HepG2 (cell line): Measurements from ENCODE around the gene UBE2H. TPM values are rescaled to one million over a fixed set of nuclear protein-coding genes. Genes with fewer than 3 reads are reported as not detected.

ENCODE experiments used
- ATAC-seq: fragments of 200-7000 bp; cut with Tn5 transposase; 3 replicates; pipeline ENCODE4 v1.9.1; 2020; ENCODE audit warnings: mild to moderate bottlenecking, moderate library complexity
- BruUV-seq: library from RNA; stranded (reverse); fragments of 400-500 nt; replicated peaks from 2 replicates; lab custom pipeline; 2021; lab: Mats Ljungman, UMichigan
- CTCF ChIA-PET: fragments of 300-600 bp; formaldehyde crosslinking; extraction: SDS; loops from one replicate; lab custom pipeline; 2021; ENCODE audit warnings: low total read pairs, inconsistent platforms, low intra/inter-chr PET ratio; lab: Yijun Ruan, JAX
- POLR2A ChIA-PET: fragments of 350-600 bp; sonication (Branson Sonifier 250); formaldehyde crosslinking; loops from one replicate; lab custom pipeline; 2020; ENCODE audit warnings: antibody characterized with exemption, inconsistent platforms; lab: Yijun Ruan, JAX
- DNase-seq: peaks from one replicate; pipeline ENCODE4 v3.0.0-alpha.2; 2015; ENCODE audit warnings: low spot score
- FAIRE-seq: peaks from 3 replicates; lab custom pipeline; 2011; peaks lifted over from hg19 to GRCh38; lab: Jason Lieb, UNC
- H2AFZ ChIP-seq: one replicate; pipeline ENCODE4 v1.6.1; 2011; ENCODE audit warnings: low read length, inconsistent platforms
- H3K27ac ChIP-seq: fragments of 300-600 bp; 3 replicates; pipeline ENCODE4 v1.8.0; 2011; ENCODE audit warnings: mixed run types, mild to moderate bottlenecking, mixed read lengths, low read length, inconsistent platforms; ENCODE audit not compliant: insufficient read depth; ENCODE audit errors: extremely low read length
- H3K27me3 ChIP-seq, 2 experiments: fragments of 200-600 bp in 1 of 2; 2 replicates in 1 of 2; 3 replicates in 1 of 2; pipeline versions ENCODE4 v1.6.0 to v1.8.0; 2011; ENCODE audit warnings: low read length in 2 of 2, mild to moderate bottlenecking in 2 of 2, moderate library complexity in 2 of 2, inconsistent platforms in 1 of 2; ENCODE audit not compliant: insufficient read depth in 2 of 2, control insufficient read depth in 1 of 2
- H3K36me3 ChIP-seq, 2 experiments: fragments of 200-600 bp in 1 of 2; replicated peaks in 1 of 2; 2 replicates in 1 of 2; 3 replicates in 1 of 2; pipeline versions ENCODE4 v1.5.1 to v1.8.0; 2011; ENCODE audit warnings: low read length in 2 of 2, inconsistent platforms in 1 of 2; ENCODE audit not compliant: insufficient read depth in 2 of 2, control insufficient read depth in 1 of 2
- H3K4me1 ChIP-seq: 2 replicates; pipeline ENCODE4 v1.5.1; 2012; ENCODE audit warnings: low read length, inconsistent platforms; ENCODE audit not compliant: insufficient read depth
- H3K4me2 ChIP-seq: 2 replicates; pipeline ENCODE4 v1.6.0; 2011; ENCODE audit warnings: low read depth, low read length, inconsistent platforms
- H3K4me3 ChIP-seq, 3 experiments: fragments of 200-600 bp in 1 of 3; sonication (generic), shearing (Covaris generic) in 1 of 3; replicated peaks in 1 of 3; 2 replicates each; pipeline ENCODE4 v1.5.1; 2011 to 2016; ENCODE audit warnings: low read length in 3 of 3, inconsistent platforms in 2 of 3, low read depth in 2 of 3, mild to moderate bottlenecking in 2 of 3, control low read depth in 1 of 3, mixed read lengths in 1 of 3; ENCODE audit not compliant: insufficient read depth in 1 of 3
- H3K79me2 ChIP-seq: one replicate; pipeline ENCODE4 v1.6.1; 2011; ENCODE audit warnings: low read length, inconsistent platforms; ENCODE audit not compliant: insufficient read depth
- H3K9ac ChIP-seq: 2 replicates; pipeline ENCODE4 v1.6.0; 2011; ENCODE audit warnings: mild to moderate bottlenecking, low read depth, low read length, inconsistent platforms; ENCODE audit not compliant: insufficient read depth
- H3K9me3 ChIP-seq: 2 replicates; pipeline ENCODE4 v1.5.1; 2012; ENCODE audit warnings: mild to moderate bottlenecking, low read length
- H4K20me1 ChIP-seq: 2 replicates; pipeline ENCODE4 v1.6.0; 2011; ENCODE audit warnings: inconsistent platforms, mild to moderate bottlenecking, low read length, moderate library complexity; ENCODE audit not compliant: insufficient read depth
- ADNP ChIP-seq: sonication (generic); formaldehyde crosslinking; IDR thresholded peaks from 2 replicates; pipeline ENCODE4 v1.4.0; 2020; ENCODE audit warnings: missing genetic modification reagents
- ATF1 ChIP-seq: IDR thresholded peaks from 2 replicates; pipeline ENCODE4 v1.6.1; 2016; ENCODE audit warnings: mild to moderate bottlenecking, control low read depth
- DR1 ChIP-seq: sonication (generic); formaldehyde crosslinking; IDR thresholded peaks from 2 replicates; pipeline ENCODE4 v1.8.0; 2021; ENCODE audit warnings: mild to moderate bottlenecking, missing genetic modification reagents, inconsistent platforms
- FOSL2 ChIP-seq: sonication (generic); formaldehyde crosslinking; IDR thresholded peaks from 2 replicates; pipeline ENCODE4 v1.4.0; 2020; ENCODE audit warnings: missing genetic modification reagents
- FOXK1 ChIP-seq: sonication (generic); formaldehyde crosslinking; IDR thresholded peaks from 2 replicates; pipeline ENCODE4 v1.4.0; 2020; ENCODE audit warnings: low read depth, missing genetic modification reagents, borderline replicate concordance
- GLI4 ChIP-seq: sonication (generic); formaldehyde crosslinking; IDR thresholded peaks from 2 replicates; pipeline ENCODE4 v1.5.1; 2020; ENCODE audit warnings: missing genetic modification reagents, mild to moderate bottlenecking, moderate library complexity, borderline replicate concordance
- HDAC2 ChIP-seq: sonication (generic); formaldehyde crosslinking; IDR thresholded peaks from 2 replicates; pipeline ENCODE4 v1.4.0; 2020; ENCODE audit warnings: missing genetic modification reagents
- KAT8 ChIP-seq: IDR thresholded peaks from 2 replicates; pipeline ENCODE4 v1.6.1; 2016; ENCODE audit warnings: missing genetic modification reagents, missing compliant biosample characterization
- KLF16 ChIP-seq, 2 experiments: sonication (generic) in 1 of 2; formaldehyde crosslinking in 1 of 2; IDR thresholded peaks; 2 replicates each; pipeline versions ENCODE4 v1.6.1 to v1.8.0; 2016 to 2023; ENCODE audit warnings: missing genetic modification reagents in 2 of 2, missing compliant biosample characterization in 1 of 2
- MYNN ChIP-seq: sonication (generic); formaldehyde crosslinking; IDR thresholded peaks from 2 replicates; pipeline ENCODE4 v1.4.0; 2020; ENCODE audit warnings: mild to moderate bottlenecking, low read depth, missing genetic modification reagents
- ZMYM4 ChIP-seq: sonication (generic); formaldehyde crosslinking; IDR thresholded peaks from 2 replicates; pipeline ENCODE4 v1.8.1; 2023; ENCODE audit warnings: mild to moderate bottlenecking, missing genetic modification reagents
- ZNF101 ChIP-seq: sonication (generic); formaldehyde crosslinking; IDR thresholded peaks from 2 replicates; pipeline ENCODE4 v1.4.0; 2020; ENCODE audit warnings: mild to moderate bottlenecking, low read depth, missing genetic modification reagents, borderline replicate concordance
- ZNF256 ChIP-seq: sonication (generic); formaldehyde crosslinking; conservative IDR thresholded peaks from 2 replicates; pipeline ENCODE4 v1.4.0; 2020; ENCODE audit warnings: missing genetic modification reagents
- ZNF263 ChIP-seq: sonication (generic); formaldehyde crosslinking; IDR thresholded peaks from 2 replicates; pipeline ENCODE4 v1.4.0; 2020; ENCODE audit warnings: missing genetic modification reagents
- ZNF776 ChIP-seq: sonication (generic); formaldehyde crosslinking; IDR thresholded peaks from 2 replicates; pipeline ENCODE4 v1.4.0; 2020; ENCODE audit warnings: mild to moderate bottlenecking, missing genetic modification reagents
- WGBS: methylation state at CpG from one replicate; pipeline ENCODE4 v1.1.6; 2017; ENCODE audit warnings: low lambda C conversion rate; 5-methylcytosine and 5-hydroxymethylcytosine counted together
- in situ Hi-C: cut with HindIII; loops from 2 replicates; pipeline ENCODE4 v1.10.0; 2017; ENCODE audit warnings: low pct_unique_long_range_greater_than_20kb; ENCODE audit not compliant: extremely low pct_ligation_motif_present
- intact Hi-C: fragments of 100-400 bp; cut with micrococcal nuclease; formaldehyde crosslinking; loops from one replicate; pipeline ENCODE4 v1.10.0; 2022; ENCODE audit not compliant: unreplicated experiment
- polyA plus RNA-seq, 8 experiments: library from polyadenylated mRNA; depleted of rRNA in 3 of 8; stranded (reverse) in 7 of 8; unstranded in 1 of 8; fragments of >200 nt; fragmentation: Illumina TruSeq in 4 of 8; extraction: Trizol in 4 of 8; gene quantifications; 2 replicates each; pipeline versions ENCODE4 v1.2.1 to v1.2.3, GENCODE V29; 2011 to 2016; ENCODE audit warnings: low read depth in 4 of 8, missing spikeins in 1 of 8, mixed read lengths in 1 of 8; ENCODE audit not compliant: insufficient read depth in 1 of 8
- total RNA-seq, 5 experiments: library from RNA; depleted of rRNA; stranded (reverse); fragments of >200 nt; fragmentation: Illumina TruSeq; extraction: Trizol; gene quantifications; 2 replicates each; pipeline ENCODE4 v1.2.3, GENCODE V29; 2016; ENCODE audit warnings: low read depth in 1 of 5
- TF ChIP-seq, protein P1 (sequence below): IDR thresholded peaks from 2 replicates; pipeline ENCODE4 v1.6.1; 2016; ENCODE audit warnings: low read depth, borderline replicate concordance
- TF ChIP-seq, protein P2 (sequence below): sonication (generic); formaldehyde crosslinking; IDR thresholded peaks from 2 replicates; pipeline ENCODE4 v1.4.0; 2020; ENCODE audit warnings: missing genetic modification reagents, borderline replicate concordance
- TF ChIP-seq, protein P3 (sequence below): sonication (generic); formaldehyde crosslinking; IDR thresholded peaks from 2 replicates; pipeline ENCODE4 v1.4.0; 2020; ENCODE audit warnings: missing genetic modification reagents
- TF ChIP-seq, protein P4 (sequence below): sonication (generic); formaldehyde crosslinking; IDR thresholded peaks from 2 replicates; pipeline ENCODE4 v1.5.0; 2020; ENCODE audit warnings: mild to moderate bottlenecking, missing genetic modification reagents

The UBE2H gene
- total and polyA plus RNA-seq, 2 of the 13 experiments (the other 11 are each of a cell fraction or from before 2014, with no cell fraction given), result 15.5 to 40.1 TPM

DNA sequence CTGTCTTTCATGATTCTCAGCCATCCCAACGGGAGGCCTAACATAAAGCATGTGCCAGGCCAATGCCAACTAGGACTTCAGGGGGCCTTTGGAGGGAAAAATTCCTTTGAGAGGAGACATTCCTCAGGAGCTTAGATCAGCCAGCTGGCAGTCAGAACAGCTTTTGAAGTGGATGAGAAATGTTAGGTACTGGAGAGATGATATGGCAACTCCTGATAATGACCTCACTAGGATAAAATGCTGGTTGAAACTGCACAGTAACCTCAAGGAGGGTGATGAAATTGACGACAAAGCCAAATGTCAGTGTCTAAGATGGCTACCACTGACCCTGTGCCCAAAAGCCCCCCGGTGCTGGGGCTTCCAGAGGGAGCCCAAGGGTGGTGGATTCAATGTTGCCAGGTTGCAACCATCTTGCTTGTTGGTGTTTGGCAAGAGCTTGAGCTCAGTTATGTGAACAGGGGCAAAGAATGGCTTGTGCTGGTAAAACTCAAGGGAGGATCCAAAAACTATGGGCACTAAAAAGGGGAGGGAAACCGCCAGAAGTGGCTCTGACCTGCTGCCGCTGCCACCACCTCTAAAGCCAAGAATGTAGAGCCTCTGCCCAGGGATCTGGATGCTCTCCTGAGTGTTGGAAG, 121.2 kb downstream of the UBE2H start:
- no peak for ATAC-seq
- Histone ChIP-seq H3K79me2 (no peaks in the 10 kb centered on the region), H3K4me3 (no peak overlapping the region), H3K9me3 (no peaks in the 10 kb centered on the region), H4K20me1 (no peaks in the 10 kb centered on the region), H3K27me3 (no peaks in the 10 kb centered on the region), H2AFZ (no peak overlapping the region), H3K4me2 (no peak overlapping the region), H3K27ac (no peak overlapping the region), H3K9ac (no peak overlapping the region), H3K4me1 (peaks cover 13% of the 10 kb centered on the region), H3K36me3 (peaks cover 6 to 22% of the 10 kb centered on the region in 2 experiments; a peak in 4 of 5 replicates)
- in situ Hi-C loops, result loop anchor here (5.0 kb wide), 1 partner anchor 176 kb away; no protein-coding TSS in a partner anchor
- 74% methylated on average over 4 of the region's 5 CpGs for WGBS
- no TSS peak for BruUV-seq
- FAIRE-seq, result no peak
- TF ChIP-seq GLI4 (CRISPR knock-in tag) (no peak), ZNF776 (no peak), DR1 (CRISPR knock-in tag) (no peak), MYNN (no peak), KLF16 (CRISPR knock-in tag; IDR thresholded peaks at IDR 0.05) (no peak), ZMYM4 (no peak), KAT8 (no peak), FOSL2 (CRISPR knock-in tag) (no peak), FOXK1 (no peak), ZNF263 (CRISPR knock-in tag) (no peak), ATF1 (CRISPR knock-in tag) (no peak), ADNP (CRISPR knock-in tag) (no peak), ZNF101 (CRISPR knock-in tag) (no peak), HDAC2 (CRISPR knock-in tag) (no peak), ZNF256 (CRISPR knock-in tag) (no peak)
- TF ChIP-seq, protein P1, sequence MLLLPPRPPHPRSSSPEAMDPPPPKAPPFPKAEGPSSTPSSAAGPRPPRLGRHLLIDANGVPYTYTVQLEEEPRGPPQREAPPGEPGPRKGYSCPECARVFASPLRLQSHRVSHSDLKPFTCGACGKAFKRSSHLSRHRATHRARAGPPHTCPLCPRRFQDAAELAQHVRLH (CRISPR knock-in tag), result no peak
- TF ChIP-seq, protein P2, sequence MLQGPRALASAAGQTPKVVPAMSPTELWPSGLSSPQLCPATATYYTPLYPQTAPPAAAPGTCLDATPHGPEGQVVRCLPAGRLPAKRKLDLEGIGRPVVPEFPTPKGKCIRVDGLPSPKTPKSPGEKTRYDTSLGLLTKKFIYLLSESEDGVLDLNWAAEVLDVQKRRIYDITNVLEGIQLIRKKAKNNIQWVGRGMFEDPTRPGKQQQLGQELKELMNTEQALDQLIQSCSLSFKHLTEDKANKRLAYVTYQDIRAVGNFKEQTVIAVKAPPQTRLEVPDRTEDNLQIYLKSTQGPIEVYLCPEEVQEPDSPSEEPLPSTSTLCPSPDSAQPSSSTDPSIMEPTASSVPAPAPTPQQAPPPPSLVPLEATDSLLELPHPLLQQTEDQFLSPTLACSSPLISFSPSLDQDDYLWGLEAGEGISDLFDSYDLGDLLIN (CRISPR knock-in tag), result no peak
- TF ChIP-seq, protein P3, sequence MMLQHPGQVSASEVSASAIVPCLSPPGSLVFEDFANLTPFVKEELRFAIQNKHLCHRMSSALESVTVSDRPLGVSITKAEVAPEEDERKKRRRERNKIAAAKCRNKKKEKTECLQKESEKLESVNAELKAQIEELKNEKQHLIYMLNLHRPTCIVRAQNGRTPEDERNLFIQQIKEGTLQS (CRISPR knock-in tag), result no peak
- TF ChIP-seq, protein P4, sequence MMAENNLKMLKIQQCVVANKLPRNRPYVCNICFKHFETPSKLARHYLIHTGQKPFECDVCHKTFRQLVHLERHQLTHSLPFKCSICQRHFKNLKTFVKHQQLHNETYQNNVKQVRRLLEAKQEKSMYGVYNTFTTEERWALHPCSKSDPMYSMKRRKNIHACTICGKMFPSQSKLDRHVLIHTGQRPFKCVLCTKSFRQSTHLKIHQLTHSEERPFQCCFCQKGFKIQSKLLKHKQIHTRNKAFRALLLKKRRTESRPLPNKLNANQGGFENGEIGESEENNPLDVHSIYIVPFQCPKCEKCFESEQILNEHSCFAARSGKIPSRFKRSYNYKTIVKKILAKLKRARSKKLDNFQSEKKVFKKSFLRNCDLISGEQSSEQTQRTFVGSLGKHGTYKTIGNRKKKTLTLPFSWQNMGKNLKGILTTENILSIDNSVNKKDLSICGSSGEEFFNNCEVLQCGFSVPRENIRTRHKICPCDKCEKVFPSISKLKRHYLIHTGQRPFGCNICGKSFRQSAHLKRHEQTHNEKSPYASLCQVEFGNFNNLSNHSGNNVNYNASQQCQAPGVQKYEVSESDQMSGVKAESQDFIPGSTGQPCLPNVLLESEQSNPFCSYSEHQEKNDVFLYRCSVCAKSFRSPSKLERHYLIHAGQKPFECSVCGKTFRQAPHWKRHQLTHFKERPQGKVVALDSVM, result no peak
- ChIA-PET CTCF (no interaction called here), POLR2A (no interaction called here)
- peak; percentile 18 for DNase-seq
- intact Hi-C loops, result loop anchor here (5.0 kb wide), 1 partner anchor 121 kb away; the partner anchor contains the start of gene UBE2H
